GM19468 (cell line): ENCODE results near the gene QSOX2.

Source experiments
- ATAC-seq: cut with Tn5 transposase; IDR thresholded peaks from one replicate; pipeline ENCODE4 v1.9.1; 2021; ENCODE audit warnings: mild to moderate bottlenecking, moderate library complexity, moderate number of reproducible peaks; ENCODE audit not compliant: unreplicated experiment; ENCODE audit errors: extremely low read depth

Gene QSOX2, protein sequence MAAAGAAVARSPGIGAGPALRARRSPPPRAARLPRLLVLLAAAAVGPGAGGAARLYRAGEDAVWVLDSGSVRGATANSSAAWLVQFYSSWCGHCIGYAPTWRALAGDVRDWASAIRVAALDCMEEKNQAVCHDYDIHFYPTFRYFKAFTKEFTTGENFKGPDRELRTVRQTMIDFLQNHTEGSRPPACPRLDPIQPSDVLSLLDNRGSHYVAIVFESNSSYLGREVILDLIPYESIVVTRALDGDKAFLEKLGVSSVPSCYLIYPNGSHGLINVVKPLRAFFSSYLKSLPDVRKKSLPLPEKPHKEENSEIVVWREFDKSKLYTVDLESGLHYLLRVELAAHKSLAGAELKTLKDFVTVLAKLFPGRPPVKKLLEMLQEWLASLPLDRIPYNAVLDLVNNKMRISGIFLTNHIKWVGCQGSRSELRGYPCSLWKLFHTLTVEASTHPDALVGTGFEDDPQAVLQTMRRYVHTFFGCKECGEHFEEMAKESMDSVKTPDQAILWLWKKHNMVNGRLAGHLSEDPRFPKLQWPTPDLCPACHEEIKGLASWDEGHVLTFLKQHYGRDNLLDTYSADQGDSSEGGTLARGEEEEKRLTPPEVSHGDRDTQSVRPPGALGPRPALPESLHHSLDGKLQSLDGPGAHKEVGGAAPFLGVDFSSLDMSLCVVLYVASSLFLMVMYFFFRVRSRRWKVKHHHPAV

DNA sequence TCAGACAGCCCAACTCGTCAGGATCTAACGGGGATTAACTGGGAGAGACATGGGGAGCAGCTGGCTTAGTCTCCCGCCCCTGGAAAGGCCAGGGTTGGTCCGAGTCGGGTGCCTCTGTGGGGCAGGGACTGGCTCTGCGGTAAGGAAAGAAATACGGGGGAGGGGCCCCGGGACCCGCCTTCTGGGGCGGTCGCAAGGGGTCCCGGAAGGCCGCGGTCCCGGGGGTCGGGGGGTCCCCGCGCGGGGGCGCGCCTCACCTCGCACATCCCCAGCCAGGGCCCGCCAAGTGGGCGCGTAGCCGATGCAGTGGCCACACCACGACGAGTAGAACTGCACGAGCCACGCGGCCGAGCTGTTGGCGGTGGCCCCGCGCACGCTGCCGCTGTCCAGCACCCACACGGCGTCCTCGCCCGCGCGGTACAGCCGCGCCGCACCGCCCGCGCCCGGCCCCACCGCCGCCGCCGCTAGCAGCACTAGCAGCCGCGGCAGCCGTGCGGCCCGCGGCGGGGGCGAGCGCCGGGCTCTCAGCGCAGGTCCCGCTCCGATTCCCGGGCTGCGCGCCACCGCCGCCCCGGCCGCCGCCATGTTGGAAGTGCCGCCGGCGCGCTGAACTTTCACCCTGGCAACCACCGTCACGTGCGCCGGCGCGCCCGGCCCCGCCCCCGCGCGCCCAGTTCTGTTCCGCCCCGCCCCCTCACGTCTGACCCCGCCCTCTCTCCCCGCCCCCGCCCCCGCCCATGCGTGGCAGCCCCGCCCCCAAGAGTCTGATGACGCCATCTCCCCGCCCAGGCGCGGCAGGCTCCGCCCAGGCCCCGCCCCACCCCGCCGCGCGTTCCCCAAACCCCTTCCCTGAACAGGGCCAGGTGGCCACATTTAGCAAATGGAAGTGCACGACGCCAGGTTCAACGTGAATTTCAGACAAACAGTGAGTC, at the start of gene QSOX2:
TSS of gene QSOX2 (minus strand) at position 594 of the 932 bp plus-strand sequence. CDS start at position 585, 9 bp downstream.
- ATAC-seq, result no peak

GRCh38 chr9:136295055-136295454, 49.4 kb upstream of the QSOX2 start:
- no peak for ATAC-seq

DNA sequence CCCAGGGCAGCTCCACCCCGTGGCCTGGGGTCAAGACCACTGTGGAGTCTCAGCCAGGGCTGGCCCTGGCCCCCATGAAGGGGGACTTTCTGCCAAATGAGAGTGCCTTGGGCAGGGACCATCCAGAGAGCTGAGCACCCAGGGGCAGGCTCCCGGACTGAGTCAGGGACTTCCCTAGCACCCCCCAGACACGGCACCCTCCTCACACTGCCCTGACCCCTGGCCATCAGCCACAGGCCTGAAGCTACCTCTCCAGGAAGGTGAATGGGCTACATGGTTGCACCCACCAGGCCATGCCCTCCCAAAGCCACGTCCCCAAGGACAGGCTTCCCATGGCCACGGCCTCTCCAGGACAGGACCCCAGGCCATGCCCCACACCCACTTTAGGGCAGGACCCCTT, 48.8 kb upstream of the QSOX2 start:
- ATAC-seq, result no peak

GRCh38 chr9:136293476-136294077, 48.0 kb upstream of the QSOX2 start:
- no peak for ATAC-seq

DNA sequence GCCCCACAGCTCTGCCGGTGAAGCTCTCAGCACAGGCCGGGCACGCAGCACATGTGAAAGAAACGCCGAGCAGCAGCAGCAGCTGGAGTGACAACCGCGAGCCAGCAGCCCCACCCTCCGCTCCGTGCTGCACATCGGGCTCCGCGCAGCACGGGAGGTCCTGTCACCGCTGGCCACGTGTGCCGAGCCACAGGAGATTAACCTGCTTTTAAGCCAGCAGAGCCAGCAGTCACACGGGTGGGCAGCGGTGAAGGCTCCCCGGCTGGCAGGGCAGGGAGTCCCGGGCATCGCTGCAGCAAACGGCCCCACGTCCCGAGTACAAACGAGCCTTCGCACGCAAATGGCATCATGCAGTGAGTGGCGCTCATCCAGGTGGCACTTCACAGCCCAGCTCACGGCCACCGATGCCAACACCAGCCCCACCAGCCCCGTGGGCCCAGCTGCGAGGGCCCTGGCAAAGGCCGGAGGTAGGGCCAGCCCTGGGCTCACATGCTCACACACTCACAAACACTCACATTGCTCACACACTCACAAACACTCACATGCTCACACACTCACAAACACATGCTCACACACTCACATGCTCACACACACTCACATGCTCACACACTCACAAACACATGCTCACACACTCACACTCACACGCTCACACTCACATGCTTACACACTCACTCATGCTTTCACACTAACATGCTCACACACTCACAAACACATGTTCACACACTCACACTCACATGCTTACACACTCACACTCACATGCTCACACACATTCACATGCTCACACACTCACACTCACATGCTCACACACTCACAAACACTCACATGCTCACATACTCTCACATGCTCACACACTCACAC, 47.2 kb upstream of the QSOX2 start:
- no peak for ATAC-seq

DNA sequence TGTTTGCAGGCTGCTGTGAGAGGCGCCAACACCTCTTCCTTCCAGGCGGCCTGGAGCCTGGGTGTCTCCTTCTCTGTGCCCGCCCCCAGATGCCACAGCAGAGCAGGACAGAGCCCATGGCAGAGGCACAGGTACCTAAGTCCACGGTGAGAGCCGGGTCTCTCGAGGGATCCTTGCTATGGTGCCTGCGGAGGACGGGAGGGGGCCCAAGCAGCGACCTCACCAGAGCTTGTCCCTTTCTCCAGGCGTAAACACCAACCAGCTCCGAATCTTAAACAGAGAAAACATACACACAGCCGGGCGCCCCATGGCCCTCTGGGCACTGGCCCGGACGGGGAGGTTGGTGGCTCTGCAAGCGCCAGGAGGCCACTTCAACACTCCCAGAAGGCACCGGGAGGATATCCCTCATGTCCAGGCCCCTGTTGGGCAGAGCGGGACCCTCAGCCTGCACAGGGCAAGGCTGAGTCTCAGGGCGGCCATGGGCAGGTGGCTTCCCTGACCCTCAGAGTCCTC, 46.5 kb upstream of the QSOX2 start:
- ATAC-seq, result no peak

DNA sequence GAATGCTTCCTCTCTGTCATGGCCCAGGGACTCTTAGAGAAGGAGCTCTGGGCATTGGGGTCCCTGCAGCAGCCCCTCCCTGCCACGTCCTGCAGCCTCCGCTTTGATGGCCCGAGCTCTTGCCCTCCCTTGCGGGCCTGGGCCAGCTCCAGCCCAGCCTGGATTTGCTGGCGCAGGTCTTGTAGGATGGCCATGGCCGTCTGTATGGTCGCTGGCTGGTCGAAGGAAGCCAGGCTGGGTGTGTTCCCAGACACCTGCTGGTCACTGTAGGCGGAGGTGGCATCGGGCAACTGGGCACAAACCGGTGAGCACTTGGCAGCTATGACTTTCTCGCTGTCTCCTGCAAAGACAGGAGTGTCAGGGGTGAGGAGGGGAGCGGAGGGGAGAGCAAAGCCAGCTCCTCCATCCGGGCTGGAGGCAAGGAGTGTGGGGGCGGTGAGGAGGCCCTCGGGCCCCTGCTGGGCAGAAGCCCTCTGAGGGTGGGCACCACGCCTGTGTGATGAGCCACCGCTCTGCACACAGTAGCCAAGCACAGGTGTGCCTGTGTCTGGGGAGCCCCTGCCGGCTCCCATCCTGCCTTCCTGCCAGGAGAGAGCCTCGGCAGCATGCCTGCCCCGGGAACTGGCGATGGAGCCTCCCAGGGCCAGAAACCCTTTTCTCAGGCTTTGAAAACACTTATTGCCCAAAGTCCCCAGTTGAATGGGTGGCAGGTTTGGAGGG, 45.9 kb upstream of the QSOX2 start:
- ATAC-seq, result no peak

DNA sequence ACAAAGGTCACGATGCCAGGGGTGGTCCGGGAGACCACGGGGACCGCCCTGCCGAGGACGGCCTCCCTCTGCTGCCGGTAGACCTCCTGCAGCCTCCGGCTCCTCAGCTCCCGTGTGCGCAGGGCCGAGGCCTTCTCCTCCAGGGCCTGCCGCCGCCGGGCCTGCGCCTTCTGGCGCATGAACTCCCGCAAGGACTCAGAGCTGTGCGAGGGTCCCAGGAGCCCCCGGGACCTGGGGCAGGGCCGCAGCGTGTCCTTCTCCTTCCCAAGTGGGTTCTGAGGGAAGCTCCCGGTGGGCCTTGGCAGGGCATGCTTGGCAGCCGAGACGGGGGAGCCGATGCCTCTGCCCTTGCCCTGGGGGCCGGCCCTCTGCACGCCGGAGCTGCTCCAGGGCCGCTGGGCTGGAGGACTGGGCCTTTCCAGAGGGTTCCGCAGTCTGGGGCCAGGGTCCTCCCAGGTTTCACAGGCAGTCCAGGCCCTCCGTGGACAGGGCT, 44.9 kb upstream of the QSOX2 start:
- ATAC-seq, result no peak

DNA sequence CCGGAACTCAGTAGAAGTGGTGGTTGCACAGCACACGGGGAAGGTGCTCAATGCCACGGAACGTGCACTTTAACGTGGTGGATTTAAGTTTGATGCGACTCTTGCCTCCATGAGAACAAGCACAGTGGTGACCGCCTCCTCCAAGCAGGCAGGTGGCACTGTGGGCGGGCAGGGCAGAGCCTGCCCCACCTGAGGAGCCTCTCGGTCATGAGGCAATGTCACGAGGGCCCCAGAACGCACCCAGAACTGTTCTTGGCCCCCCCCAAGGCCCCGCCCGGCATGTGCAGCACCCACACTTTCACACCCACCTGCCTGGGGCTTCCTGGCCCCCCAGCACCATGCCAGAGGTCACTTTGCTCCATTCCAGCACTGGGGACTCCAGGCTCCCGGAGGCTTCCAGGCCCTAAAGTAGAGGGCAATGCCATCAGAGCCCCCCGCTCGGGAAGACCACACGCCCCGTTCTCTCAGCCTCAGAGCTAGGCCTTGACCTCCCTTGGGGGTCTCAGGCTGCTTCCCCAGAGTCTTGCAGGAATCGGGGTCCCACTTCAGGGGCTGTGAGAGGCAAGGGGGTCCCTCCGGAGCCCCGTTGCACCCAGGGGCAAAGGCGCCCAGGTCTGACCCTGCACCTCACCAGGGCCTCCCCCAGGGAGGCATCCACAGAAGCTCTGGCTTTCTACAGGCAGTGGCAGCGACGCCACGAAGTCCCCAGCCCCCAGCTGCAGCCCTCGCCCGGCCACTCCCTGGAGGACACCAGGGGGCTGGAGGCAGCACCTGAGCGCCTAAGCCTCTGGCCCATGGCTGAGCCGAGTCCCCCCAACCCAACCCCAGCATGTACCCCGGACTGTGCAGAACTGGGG, 44.3 kb upstream of the QSOX2 start:
- no peak for ATAC-seq

GRCh38 chr9:136287960-136288753, 42.5 kb upstream of the QSOX2 start:
- ATAC-seq, result no peak

GRCh38 chr9:136286987-136287379, 41.4 kb upstream of the QSOX2 start:
- no peak for ATAC-seq

DNA sequence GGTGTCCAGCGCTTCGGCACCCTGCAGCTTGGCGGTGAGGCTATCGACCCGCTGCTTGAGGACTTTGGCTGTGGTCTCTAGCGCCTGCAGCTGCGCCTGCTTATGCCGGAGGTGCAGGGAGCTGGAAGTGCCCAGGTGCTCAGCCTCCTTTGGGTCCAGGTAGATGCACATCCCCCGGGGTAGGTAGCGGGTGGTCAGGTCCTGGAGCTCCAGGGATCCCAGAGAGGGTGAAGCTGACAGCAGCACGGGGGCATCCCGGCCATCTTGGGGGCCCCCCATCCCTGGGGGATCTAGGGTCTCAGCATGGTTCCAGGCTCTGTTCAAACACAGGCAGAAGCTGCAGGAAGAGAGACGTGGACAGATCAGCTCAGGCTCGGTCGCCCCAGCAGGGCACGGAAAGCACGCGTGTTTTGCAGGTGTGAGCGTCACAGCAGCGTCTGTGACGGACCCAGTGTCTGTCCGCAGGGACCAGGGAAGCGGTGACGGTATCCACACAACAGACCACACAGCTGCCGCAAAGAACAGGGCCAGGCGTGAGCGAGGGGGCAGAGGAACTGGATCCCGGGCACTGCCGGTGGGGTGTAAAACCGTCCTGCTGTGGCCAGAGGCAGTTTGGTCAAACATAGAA, 40.9 kb upstream of the QSOX2 start:
- ATAC-seq, result no peak

- no peak for ATAC-seq
Observed at GRCh38 chr9:136285501-136286358, 40.1 kb upstream of the QSOX2 start.

DNA sequence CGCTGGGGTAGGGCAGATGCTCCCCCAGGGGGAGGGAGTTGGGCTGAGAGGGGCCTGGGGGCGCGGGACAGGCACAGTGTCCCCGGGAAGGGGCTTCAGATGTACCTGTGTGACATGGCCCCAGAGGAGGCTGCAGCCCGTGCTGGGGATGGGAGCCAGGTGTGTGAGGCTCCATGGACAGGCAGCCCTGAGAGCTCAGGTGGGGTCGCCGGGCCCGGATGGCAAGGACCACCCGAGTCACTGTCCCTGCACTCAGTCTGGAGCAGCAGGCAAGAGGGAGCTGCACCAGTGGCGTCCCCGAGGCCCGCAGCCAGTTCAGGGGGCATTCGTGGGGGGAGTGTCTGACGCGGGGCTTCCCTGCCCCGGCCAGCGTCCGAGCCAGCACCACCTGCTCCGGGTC, 39.3 kb upstream of the QSOX2 start:
- no peak for ATAC-seq

- no peak for ATAC-seq
Observed at GRCh38 chr9:136284311-136284710, 38.7 kb upstream of the QSOX2 start.
